IgD-negative memory B cell (primary cell): ENCODE data around the gene EPO. TPM values are rescaled to one million over a fixed set of nuclear protein-coding genes. Genes with fewer than 3 reads are reported as not detected.
A peak's percentile ranks its signal among the peaks of the same experiment; 100 is the strongest.
"Not testable (repeated sequence)": the region's sequence is repeated elsewhere in the genome, so short reads cannot be mapped to it uniquely, and the experiment has no call there.

ENCODE experiments used
- H3K27ac Mint-ChIP-seq, 3 donors: one replicate each; pipeline ENCODE4 v1.8.0; 2020 to 2022; ENCODE audit warnings: mild to moderate bottlenecking in 3 of 3, mixed read lengths in 3 of 3, moderate library complexity in 1 of 3
- H3K27me3 Mint-ChIP-seq: one replicate; pipeline ENCODE4 v1.8.0; 2021; ENCODE audit warnings: mixed read lengths
- H3K36me3 Mint-ChIP-seq: one replicate; pipeline ENCODE4 v1.8.0; 2020; ENCODE audit warnings: mild to moderate bottlenecking, mixed read lengths
- H3K4me1 Mint-ChIP-seq, 3 donors: one replicate each; pipeline ENCODE4 v1.8.0; 2020 to 2022; ENCODE audit warnings: mixed read lengths in 3 of 3, mild to moderate bottlenecking in 1 of 3
- H3K4me3 Mint-ChIP-seq, 4 donors: one replicate each; pipeline ENCODE4 v1.8.0; 2020 to 2022; ENCODE audit warnings: mild to moderate bottlenecking in 4 of 4, mixed read lengths in 4 of 4, moderate library complexity in 3 of 4
- H3K9me3 Mint-ChIP-seq, 3 donors: one replicate each; pipeline ENCODE4 v1.8.0; 2020 to 2021; ENCODE audit warnings: mixed read lengths in 3 of 3, mild to moderate bottlenecking in 1 of 3
- polyA plus RNA-seq: library from polyadenylated mRNA; unstranded; fragments of 300-500 nt; fragmentation: Illumina TruSeq; gene quantifications from one replicate; pipeline ENCODE4 v1.2.3, GENCODE V29; 2021

Gene EPO
- polyA plus RNA-seq, 1 donor from 2014 or later = not detected

DNA sequence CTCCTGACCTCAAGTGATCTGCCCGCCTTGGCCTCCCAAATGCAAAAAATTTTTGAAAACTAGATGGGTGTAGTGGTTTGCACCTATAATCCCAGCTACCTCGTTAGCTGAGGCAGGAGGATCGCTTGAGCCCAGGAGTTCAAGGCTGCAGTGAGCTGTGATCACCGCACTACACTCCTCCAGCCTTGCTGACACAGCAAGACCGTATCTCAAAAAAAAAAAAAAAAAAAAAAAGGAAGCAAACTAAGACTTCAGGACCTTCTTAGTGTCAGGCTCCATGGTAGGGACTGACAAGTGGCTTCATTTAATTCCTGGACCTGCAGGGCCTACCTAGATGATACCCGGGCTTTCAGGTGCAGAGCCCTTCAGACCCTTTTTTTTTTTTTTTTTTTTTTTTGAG lies 11.9 kb upstream of the EPO start:
- H3K36me3 Mint-ChIP-seq = no peaks in the 10 kb centered on the region
- peak overlapping the region in 1 of 4 donors; percentile 26 for H3K4me3 Mint-ChIP-seq
- H3K4me1 Mint-ChIP-seq = peaks cover 0 to 6% (median 4%) of the 10 kb centered on the region in 3 donors
- H3K27ac Mint-ChIP-seq = no peak overlapping the region
- H3K27me3 Mint-ChIP-seq = no peaks in the 10 kb centered on the region
- no peaks in the 10 kb centered on the region for H3K9me3 Mint-ChIP-seq

DNA sequence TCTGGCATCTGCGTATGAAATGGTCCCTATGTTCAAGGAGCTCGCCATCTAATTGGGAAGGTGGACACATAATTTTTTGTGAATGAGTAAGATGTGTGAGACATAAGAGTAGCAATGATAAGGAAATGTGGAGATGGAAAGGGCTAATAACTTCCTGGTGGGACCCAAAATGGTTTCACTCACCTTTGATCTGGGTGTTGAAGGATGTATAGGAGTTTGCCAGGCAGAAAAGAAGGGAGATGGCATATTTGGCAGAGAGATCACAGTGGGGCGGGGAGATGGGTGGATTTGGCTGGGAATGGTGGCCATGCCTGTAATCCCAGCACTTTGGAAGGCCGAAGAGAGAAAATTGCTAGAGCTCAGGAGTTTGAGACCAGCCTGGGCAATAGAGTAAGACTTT lies 9.8 kb upstream of the EPO start:
- peaks cover 0 to 6% (median 4%) of the 10 kb centered on the region in 3 donors for H3K4me1 Mint-ChIP-seq
- H3K4me3 Mint-ChIP-seq = no peak overlapping the region
- H3K9me3 Mint-ChIP-seq = no peaks in the 10 kb centered on the region
- H3K27me3 Mint-ChIP-seq = no peaks in the 10 kb centered on the region
- peaks cover 2% of the 10 kb centered on the region for H3K36me3 Mint-ChIP-seq
- H3K27ac Mint-ChIP-seq = no peak overlapping the region

DNA sequence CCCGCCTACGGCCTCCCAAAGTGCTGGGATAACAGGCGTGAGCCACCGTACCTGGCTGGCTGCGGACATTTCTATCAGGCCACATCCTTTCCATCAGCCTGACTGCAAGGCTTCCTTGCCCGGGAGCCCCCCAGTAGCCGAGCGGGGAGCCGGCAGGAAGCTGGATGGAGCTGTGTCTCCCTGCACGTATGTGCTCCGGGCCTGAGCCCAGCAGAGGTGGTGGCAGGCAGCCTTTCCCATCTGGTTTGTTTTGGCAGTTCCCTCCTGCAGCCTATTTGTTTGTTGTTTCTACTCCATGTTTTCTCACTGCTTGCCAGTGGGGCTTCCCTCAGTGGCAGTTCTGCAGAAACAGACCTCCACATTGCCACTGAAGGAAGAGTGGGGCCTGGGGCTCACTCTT lies 8.9 kb upstream of the EPO start:
- peaks cover 2% of the 10 kb centered on the region for H3K36me3 Mint-ChIP-seq
- H3K4me1 Mint-ChIP-seq = peaks cover 0 to 4% (median 3%) of the 10 kb centered on the region in 3 donors
- H3K27me3 Mint-ChIP-seq = no peaks in the 10 kb centered on the region
- H3K9me3 Mint-ChIP-seq = no peaks in the 10 kb centered on the region
- no peak overlapping the region for H3K27ac Mint-ChIP-seq
- no peak overlapping the region for H3K4me3 Mint-ChIP-seq

DNA sequence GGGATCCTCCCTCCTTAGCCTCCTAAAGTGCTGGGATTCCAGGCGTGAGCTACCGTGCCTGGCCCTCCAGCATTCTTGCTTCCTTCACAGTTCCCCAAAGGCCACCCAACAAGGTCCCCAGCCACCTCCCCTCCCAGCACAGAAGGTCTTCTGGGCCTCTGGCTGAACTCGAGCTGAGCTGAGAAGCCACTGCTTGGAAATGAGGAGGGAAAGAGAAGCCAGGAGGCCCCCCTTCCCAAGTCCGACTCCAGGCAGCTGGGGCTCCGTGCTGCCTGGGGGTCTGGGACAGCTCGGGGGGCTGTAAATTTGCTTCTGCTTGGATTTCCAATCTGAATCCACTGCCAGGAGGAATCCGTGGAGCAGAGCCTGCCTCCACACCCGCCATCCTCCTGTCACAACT lies 5.5 kb upstream of the EPO start:
- H3K36me3 Mint-ChIP-seq = peaks cover 6% of the 10 kb centered on the region
- peaks cover 7% of the 10 kb centered on the region for H3K27me3 Mint-ChIP-seq
- H3K27ac Mint-ChIP-seq = no peak overlapping the region
- peaks cover 0 to 13% (median 10%) of the 10 kb centered on the region in 3 donors for H3K9me3 Mint-ChIP-seq
- no peak overlapping the region for H3K4me3 Mint-ChIP-seq
- H3K4me1 Mint-ChIP-seq = no peaks in the 10 kb centered on the region

DNA sequence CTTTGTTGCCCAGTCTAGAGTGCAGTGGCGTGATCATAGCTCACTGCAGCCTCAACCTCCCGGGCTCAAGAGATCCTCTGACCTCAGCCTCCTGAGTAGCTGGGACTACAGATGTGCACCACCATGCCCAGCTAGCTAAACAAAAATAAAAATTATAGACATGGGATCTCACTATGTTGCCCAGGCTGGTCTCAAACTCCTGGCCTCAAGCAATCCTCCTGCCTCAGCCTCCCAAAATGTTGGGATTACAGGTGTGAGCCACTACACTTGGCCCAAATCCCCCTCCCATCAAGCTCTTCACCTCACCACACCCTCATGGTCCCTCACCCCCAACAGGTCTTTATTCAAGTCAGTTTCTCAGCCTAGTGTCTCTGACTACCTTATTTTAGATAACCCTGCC lies 3.2 kb upstream of the EPO start:
- not testable (repeated sequence) for H3K4me3 Mint-ChIP-seq, H3K36me3 Mint-ChIP-seq, H3K4me1 Mint-ChIP-seq, H3K27ac Mint-ChIP-seq
- Mint-ChIP-seq H3K9me3 (peaks cover 0 to 13% (median 10%) of the 10 kb centered on the region in 3 donors), H3K27me3 (peaks cover 22% of the 10 kb centered on the region)

GRCh38 chr7:100719523-100720278 lies 567 bp upstream of the EPO start:
- Mint-ChIP-seq H3K36me3 (peaks cover 6% of the 10 kb centered on the region), H3K27ac (no peak overlapping the region), H3K9me3 (peaks cover 0 to 13% (median 10%) of the 10 kb centered on the region in 3 donors), H3K4me3 (no peak overlapping the region), H3K27me3 (peaks cover 36% of the 10 kb centered on the region), H3K4me1 (peaks cover 0 to 2% (median 0%) of the 10 kb centered on the region in 3 donors)

DNA sequence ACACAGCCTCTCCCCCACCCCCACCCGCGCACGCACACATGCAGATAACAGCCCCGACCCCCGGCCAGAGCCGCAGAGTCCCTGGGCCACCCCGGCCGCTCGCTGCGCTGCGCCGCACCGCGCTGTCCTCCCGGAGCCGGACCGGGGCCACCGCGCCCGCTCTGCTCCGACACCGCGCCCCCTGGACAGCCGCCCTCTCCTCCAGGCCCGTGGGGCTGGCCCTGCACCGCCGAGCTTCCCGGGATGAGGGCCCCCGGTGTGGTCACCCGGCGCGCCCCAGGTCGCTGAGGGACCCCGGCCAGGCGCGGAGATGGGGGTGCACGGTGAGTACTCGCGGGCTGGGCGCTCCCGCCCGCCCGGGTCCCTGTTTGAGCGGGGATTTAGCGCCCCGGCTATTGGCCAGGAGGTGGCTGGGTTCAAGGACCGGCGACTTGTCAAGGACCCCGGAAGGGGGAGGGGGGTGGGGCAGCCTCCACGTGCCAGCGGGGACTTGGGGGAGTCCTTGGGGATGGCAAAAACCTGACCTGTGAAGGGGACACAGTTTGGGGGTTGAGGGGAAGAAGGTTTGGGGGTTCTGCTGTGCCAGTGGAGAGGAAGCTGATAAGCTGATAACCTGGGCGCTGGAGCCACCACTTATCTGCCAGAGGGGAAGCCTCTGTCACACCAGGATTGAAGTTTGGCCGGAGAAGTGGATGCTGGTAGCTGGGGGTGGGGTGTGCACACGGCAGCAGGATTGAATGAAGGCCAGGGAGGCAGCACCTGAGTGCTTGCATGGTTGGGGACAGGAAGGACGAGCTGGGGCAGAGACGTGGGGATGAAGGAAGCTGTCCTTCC lies 620 bp downstream of the EPO start:
- Mint-ChIP-seq H3K9me3 (peaks cover 0 to 13% (median 10%) of the 10 kb centered on the region in 3 donors), H3K4me1 (peaks cover 0 to 5% (median 4%) of the 10 kb centered on the region in 3 donors), H3K27me3 (peaks cover 36% of the 10 kb centered on the region), H3K4me3 (no peak overlapping the region), H3K36me3 (peaks cover 4% of the 10 kb centered on the region), H3K27ac (no peak overlapping the region)

GRCh38 chr7:100721505-100721812 lies 1.2 kb downstream of the EPO start:
- Mint-ChIP-seq H3K4me1 (peaks cover 0 to 5% (median 4%) of the 10 kb centered on the region in 3 donors), H3K27ac (no peak overlapping the region), H3K4me3 (no peak overlapping the region), H3K27me3 (peaks cover 36% of the 10 kb centered on the region), H3K9me3 (peaks cover 0 to 13% (median 10%) of the 10 kb centered on the region in 3 donors), H3K36me3 (peaks cover 4% of the 10 kb centered on the region)

DNA sequence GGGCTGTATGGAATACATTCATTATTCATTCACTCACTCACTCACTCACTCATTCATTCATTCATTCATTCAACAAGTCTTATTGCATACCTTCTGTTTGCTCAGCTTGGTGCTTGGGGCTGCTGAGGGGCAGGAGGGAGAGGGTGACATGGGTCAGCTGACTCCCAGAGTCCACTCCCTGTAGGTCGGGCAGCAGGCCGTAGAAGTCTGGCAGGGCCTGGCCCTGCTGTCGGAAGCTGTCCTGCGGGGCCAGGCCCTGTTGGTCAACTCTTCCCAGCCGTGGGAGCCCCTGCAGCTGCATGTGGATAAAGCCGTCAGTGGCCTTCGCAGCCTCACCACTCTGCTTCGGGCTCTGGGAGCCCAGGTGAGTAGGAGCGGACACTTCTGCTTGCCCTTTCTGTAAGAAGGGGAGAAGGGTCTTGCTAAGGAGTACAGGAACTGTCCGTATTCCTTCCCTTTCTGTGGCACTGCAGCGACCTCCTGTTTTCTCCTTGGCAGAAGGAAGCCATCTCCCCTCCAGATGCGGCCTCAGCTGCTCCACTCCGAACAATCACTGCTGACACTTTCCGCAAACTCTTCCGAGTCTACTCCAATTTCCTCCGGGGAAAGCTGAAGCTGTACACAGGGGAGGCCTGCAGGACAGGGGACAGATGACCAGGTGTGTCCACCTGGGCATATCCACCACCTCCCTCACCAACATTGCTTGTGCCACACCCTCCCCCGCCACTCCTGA lies 2.4 kb downstream of the EPO start:
- no peak overlapping the region for H3K27ac Mint-ChIP-seq
- peaks cover 0 to 13% (median 9%) of the 10 kb centered on the region in 3 donors for H3K9me3 Mint-ChIP-seq
- H3K4me1 Mint-ChIP-seq = peaks cover 0 to 5% (median 4%) of the 10 kb centered on the region in 3 donors
- peaks cover 4% of the 10 kb centered on the region for H3K36me3 Mint-ChIP-seq
- no peak overlapping the region for H3K4me3 Mint-ChIP-seq
- H3K27me3 Mint-ChIP-seq = peaks cover 41% of the 10 kb centered on the region

DNA sequence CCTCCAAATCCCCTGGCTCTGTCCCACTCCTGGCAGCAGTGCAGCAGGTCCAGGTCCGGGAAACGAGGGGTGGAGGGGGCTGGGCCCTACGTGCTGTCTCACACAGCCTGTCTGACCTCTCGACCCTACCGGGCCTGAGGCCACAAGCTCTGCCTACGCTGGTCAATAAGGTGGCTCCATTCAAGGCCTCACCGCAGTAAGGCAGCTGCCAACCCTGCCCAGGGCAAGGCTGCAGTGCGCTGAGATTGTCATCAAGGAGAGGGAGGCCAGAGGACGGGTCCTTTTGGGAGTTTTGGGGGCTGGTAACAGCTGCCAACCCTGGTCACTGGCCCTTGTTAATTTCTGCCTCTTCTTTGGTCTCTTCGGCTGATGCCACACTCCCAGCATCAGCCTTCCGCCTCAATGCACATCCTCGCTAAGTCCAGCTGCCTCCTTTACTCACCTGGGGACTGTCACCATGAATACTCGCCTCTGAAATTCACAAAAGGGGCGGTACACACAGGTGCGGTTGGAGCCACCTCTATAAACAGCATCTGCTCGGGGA lies 3.5 kb downstream of the EPO start:
- Mint-ChIP-seq H3K4me3 (no peak overlapping the region), H3K27me3 (peaks cover 49% of the 10 kb centered on the region), H3K36me3 (peaks cover 3% of the 10 kb centered on the region), H3K27ac (no peak overlapping the region), H3K9me3 (peaks cover 0 to 4% (median 3%) of the 10 kb centered on the region in 3 donors), H3K4me1 (peaks cover 0 to 5% (median 4%) of the 10 kb centered on the region in 3 donors)

DNA sequence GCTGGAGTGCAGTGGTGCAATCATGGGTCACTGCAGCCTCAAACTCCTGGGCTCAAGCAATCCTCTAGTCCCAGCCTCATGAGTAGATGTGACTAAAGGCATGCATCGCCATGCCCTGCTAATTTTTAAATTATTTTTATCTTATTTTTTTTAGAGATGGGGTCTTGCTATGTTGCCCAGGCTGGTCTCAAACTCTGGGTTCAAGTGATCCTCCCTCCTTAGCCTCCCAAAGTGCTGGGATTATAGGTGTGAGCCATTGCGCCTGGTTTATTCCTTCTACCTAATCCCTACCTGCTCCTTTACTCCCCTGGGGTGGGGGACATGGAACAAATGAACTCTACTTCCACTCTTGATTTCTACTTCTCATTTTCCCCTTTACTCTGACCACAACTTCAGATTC lies 4.1 kb downstream of the EPO start:
- not testable (repeated sequence) for H3K27ac Mint-ChIP-seq, H3K4me3 Mint-ChIP-seq, H3K9me3 Mint-ChIP-seq, H3K36me3 Mint-ChIP-seq, H3K4me1 Mint-ChIP-seq
- peaks cover 46% of the 10 kb centered on the region for H3K27me3 Mint-ChIP-seq

DNA sequence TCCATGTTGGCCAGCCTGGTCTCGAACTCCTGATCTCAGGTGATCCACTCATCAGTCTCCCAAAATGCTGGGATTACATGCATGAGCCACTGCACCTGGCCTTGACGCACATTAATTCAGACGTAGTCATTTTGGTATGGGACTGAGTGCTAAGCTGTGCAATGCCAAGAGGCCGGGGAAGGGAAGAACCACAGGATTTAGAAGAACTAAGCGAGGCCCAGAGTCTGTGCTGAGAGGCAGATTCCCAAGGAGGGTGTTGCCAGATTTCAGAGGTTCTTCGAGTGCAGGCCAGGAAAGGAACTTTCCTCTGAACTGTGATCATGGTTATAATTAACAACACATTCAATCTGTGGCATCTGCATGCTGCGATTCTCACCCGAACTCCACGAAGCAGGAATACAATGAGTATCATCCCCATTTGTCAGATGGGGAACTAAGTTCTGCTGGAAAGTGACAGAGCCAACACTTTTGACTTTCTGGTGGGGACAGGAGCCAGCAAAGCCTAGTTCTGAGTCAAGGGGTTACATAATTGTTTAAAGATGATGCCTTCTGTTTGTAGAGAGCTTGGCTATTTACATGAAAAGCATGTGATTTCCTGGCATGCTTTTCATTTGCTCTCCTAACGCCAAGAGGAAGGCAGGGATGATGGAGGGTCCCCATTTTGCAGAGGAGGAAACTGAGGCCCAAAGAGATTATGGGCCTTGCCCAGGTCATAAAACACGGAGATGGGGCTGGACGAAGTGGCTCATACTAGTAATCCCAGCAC lies 6.9 kb downstream of the EPO start:
- H3K9me3 Mint-ChIP-seq = no peaks in the 10 kb centered on the region
- peaks cover 0 to 9% (median 2%) of the 10 kb centered on the region in 3 donors for H3K4me1 Mint-ChIP-seq
- peaks cover 27% of the 10 kb centered on the region for H3K27me3 Mint-ChIP-seq
- H3K27ac Mint-ChIP-seq = no peak overlapping the region
- no peaks in the 10 kb centered on the region for H3K36me3 Mint-ChIP-seq
- H3K4me3 Mint-ChIP-seq = no peak overlapping the region

DNA sequence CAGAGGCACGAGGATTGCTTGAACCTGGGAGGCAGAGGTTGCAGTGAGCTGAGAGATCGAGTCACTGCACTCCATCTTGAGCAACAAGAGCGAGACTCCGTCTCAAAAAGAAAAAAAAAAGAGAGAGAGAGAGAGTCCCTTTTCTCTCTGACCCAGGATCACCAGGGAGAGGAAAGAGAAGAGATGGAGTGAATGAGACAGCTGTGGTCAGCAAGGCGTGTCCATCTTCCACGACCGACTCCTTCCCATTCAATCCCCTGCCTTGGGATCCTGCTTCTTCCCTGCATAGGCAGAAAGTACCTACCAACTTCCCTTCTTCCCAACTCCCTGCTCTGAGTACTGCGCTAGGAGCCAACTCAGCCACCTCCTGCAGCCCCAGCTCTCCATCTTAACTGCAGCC lies 7.9 kb downstream of the EPO start:
- peaks cover 21% of the 10 kb centered on the region for H3K27me3 Mint-ChIP-seq
- peaks cover 6 to 13% (median 8%) of the 10 kb centered on the region in 3 donors for H3K4me1 Mint-ChIP-seq
- no peaks in the 10 kb centered on the region for H3K36me3 Mint-ChIP-seq
- H3K27ac Mint-ChIP-seq = no peak overlapping the region
- no peak overlapping the region for H3K4me3 Mint-ChIP-seq
- no peaks in the 10 kb centered on the region for H3K9me3 Mint-ChIP-seq

- Mint-ChIP-seq H3K4me3 (no peak overlapping the region), H3K9me3 (no peaks in the 10 kb centered on the region), H3K27ac (no peak overlapping the region), H3K27me3 (peaks cover 16% of the 10 kb centered on the region), H3K4me1 (peaks cover 4 to 15% (median 13%) of the 10 kb centered on the region in 3 donors), H3K36me3 (no peaks in the 10 kb centered on the region)
These were observed 10.0 kb downstream of the EPO start for GRCh38 chr7:100730136-100730800.
